Iris pigment epithelial cell (primary cell): Measurements from ENCODE around the gene SMCHD1.
A peak's percentile ranks its signal among the peaks of the same experiment; 100 is the strongest.

Experiments used
- DNase-seq: peaks from one replicate; pipeline ENCODE4 v3.0.0-alpha.2; 2011; ENCODE audit warnings: low read depth

SMCHD1 gene

GRCh38 chr18:2655178-2655953 lies at the start of gene SMCHD1:
Gene SMCHD1 (plus strand): TSS chr18:2655726. CDS start chr18:2656076, 350 bp downstream.
- DNase-seq = peak; percentile 81

DNA sequence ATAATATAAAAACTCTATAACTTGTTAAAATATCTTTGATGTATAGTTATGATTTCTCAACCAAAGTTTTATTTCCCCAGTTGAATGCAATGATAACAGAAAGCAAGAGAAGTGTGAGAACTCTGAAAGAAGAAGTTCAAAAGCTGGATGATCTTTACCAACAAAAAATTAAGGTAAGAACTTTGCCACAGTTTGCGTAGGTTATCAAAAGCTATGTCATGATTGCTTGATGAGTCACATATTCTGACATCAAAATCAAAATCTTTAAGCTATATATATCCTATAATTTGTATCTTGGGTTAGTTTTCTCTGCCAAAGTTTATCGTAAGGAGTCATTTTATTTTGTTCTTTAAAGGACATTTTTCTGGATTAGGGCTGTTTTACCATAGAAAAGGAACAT lies 49.2 kb upstream of the SMCHD1 start:
- DNase-seq = peak; percentile 41

GRCh38 chr18:2609604-2610003 lies 45.9 kb upstream of the SMCHD1 start:
- no peak for DNase-seq

DNA sequence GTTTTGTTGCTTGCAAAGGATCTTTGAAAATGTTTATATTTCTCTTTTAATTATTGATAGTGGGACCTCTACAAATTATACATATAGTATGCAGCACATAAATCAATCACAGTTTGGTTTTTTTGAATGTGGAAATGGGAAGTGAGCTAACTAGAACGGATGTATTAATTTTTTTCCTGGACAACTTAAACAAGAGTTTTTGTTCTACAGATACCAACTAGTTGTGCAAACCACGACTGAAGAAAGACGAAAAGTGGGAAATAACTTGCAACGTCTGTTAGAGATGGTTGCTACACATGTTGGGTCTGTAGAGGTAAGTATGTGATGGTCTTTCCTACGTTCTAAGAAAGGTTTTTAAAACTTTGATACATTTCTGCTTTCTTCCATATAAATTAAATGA lies 45.0 kb upstream of the SMCHD1 start:
- DNase-seq = no peak

DNA sequence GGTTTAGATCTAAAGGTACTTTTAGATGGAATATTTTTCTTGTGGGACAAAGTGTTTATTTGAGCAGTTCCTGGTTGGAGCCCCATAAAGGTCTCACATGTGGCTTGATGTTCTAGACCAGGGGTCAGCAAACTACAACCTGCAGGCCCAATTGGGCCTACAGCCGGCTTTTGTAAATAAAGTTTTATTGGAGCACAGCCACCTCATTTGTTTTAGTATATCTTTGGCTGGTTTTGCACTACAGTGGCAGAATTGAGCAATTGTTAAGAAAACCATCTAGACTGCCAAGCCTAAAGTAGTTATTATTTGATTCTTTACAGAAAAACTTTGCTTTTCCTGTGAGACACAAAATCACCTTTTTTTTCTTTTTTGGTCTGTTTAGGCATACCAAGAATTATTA lies 42.5 kb upstream of the SMCHD1 start:
- peak; percentile 19 for DNase-seq

DNA sequence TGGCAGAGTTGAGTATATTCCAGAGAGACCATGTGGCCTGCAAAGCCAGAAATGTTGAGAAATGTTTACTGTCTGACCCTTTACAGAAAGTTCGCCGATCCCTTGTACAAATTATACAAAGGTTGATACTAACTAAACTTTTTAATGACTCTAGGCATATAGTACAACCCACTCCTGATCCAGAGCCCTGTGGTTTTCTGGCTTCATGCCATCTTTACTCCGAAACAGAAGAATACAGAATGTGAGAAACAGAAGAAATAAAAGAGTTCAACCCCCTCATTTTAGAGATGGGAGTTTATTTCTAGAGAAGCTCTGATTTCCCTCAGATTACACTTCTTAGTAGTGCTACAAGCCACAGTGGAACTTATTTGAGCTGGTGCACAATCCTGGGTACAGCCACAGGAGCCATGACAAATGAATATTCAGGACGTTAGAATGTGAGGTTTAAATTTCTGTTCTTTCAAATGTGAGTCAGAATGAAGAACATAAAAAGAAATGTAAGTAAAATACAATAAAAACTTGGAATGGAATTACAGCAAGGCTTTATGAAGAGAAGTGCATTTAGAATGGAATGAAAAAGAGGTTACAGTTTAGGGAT lies 38.0 kb upstream of the SMCHD1 start:
- DNase-seq = no peak

- DNase-seq = peak; percentile 38
Observed at GRCh38 chr18:2618009-2618408, 37.5 kb upstream of the SMCHD1 start.

DNA sequence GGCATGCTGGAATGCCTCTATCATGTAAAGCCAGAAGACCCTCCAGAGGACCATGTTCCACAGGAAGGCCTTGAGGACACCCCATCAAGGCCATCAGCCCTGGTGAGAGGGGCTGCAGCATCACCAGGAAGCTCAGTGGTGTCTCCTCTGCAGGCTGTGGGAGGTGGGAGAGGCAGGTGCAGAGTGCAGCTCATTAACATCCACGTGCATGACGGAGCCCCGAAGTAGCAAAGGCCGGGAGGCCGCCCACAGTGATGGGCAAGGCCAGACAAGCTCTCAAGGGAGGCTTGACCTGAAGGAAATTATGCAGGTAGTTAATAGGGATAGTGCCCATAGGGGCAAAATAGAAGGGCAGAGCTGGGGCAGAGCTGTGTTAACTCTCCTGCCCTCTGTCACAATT lies 30.3 kb upstream of the SMCHD1 start:
- no peak for DNase-seq

- peak; percentile 35 for DNase-seq
Observed at GRCh38 chr18:2627821-2628276, 27.7 kb upstream of the SMCHD1 start.

GRCh38 chr18:2629003-2629402 lies 26.5 kb upstream of the SMCHD1 start:
- DNase-seq = no peak

- no peak for DNase-seq
Observed at GRCh38 chr18:2635586-2635985, 19.9 kb upstream of the SMCHD1 start.

DNA sequence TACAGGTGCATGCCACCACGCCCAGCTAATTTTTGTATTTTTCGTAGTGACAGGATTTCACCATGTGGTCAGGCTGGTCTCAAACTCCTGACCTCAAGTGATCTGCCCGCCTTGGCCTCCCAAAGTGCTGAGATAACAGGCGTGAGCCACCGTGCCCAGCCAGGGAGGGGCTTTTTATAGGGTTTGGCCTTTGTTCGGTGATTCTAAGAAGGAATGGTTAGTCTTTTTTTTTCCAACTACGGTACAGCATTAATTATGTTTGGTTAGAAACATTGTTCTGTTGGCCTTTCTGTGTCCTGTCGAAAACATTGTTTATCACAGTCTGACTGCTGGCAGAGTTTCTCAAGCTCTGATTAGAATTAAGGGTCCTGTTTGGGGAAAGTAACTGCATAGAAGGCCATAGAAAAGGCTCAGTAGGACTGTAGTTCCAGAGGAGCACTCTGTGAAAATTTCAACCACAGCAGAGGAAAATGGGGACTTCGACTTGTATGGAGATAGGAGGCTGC lies 19.3 kb upstream of the SMCHD1 start:
- DNase-seq = no peak

DNA sequence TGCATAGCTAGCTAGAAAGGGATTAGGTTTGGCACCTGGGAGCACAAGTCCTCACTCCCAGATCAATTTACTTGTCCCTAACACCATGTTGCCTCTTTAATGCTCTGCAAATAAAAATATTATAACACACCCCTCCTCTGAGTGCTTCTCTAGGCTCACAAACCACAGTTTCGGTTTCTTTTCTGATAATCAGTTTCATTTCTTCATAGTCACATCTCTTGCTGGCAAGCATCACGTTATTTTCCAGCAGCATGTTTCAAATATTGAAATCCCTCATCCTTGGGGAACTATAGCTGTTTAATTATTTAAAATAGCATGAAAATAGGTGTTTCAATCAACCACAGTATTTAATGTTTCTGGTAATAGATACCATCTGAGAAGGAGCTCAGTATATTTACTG lies 13.9 kb upstream of the SMCHD1 start:
- DNase-seq = peak; percentile 23

- DNase-seq = no peak
Observed at GRCh38 chr18:2642771-2643170, 12.8 kb upstream of the SMCHD1 start.

DNA sequence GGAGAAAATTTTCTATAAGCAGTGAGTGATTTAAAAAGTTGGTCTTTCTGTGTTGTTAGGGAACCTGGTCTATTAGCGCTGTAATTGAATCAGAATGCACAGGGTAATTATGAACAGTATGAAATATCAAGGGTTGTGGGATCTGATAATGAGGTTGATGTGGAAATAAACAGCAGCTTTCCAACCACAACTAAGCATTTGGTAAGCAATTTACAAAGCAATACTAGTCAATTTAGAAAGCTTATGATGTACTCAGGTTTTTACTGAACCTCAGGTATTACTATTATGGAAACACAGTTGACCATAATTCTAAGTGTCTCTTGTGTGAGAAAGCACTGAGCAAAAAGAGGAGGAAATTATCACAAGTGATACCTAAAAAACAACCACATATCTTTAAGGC lies 11.0 kb upstream of the SMCHD1 start:
- DNase-seq = no peak

DNA sequence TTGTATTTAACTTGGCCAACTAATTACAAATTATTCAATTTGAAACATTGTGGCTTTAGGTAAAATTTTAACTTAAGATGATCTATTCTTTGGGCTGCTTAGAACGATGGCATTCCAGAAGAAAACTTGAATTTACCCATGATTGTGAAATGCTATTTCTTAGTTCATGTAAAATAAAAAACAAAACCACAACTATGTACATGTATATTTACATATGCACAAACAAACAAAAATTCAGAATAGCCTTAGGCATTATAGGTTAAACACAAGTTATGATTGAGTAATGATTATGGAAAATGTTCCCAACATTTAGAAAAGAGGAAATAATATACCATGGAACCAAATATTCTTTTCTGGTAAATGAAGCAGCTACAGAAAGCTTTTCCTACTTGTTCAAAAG lies 3.5 kb upstream of the SMCHD1 start:
- DNase-seq = no peak

DNA sequence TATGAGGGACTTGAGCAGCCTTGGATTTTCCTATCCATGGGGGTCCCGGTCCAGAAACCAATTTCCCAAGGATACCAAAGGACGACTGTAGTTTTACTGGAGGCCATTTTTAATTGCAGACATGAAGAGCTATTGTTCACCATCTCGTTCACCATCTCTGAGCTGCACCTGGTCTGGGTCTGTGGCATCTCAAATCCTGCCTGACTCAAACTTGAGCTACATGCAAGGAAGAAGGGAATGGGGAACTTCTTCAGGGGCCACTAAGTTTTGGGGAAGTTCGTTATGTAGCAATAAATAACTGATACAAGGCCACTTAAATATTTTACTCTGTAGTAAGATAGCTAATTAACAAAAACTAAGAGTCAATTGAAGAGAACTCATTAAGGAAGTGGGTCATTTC lies 2.1 kb upstream of the SMCHD1 start:
- no peak for DNase-seq

GRCh38 chr18:2654169-2654927 lies 1.2 kb upstream of the SMCHD1 start:
- peak; percentile 8 for DNase-seq

DNA sequence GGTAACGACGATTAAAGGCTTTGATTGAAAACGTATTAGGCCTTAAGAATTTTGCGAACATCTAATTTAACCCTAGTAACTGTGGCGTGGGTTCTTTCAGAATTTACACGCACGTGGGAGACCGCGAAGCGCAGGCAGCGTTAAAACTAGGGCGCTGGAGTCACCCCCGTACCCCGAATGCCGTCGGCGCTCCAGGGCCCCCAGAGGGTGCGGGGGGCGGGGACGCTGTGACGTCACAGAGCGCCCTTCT lies 673 bp upstream of the SMCHD1 start:
- DNase-seq = no peak

- no peak for DNase-seq
Observed at GRCh38 chr18:2655954-2656236, 369 bp downstream of the SMCHD1 start.

DNA sequence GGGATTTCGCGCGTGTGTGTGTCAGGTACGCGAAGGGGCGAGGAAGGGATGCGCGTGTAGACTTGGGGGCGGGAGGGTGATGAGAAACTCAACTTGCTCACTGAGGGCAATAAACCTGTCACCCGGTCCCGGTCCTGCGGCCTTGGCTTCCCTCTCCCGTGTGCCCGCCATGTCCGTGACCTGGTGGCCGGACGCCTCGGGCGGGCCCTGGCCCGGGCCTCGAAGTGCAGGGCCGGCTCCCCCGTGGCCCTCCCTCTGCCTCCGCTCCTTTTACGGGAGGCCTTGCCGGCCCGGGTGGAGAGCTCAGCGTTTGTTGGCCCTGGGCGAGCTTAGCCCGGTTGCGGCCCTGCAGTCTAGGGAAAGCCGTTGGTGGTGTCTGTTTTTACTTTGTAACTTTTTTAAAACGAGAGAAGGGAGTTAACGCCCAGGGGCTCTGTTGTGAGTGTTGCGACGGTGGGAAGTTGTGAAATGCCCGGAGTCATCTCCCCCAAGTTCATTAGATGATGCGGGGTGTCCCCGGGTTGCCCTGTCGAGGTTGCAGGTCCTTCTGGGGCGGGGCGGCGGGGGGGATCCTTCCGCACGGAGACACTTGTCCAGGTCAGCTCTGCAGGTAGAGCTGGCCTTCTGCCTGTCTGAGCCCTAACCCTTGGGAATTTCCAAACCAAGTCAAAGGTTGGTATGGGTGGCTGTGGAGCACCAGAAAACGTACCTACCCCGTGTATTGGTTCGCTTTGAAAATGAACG lies 883 bp downstream of the SMCHD1 start:
- DNase-seq = peak; percentile 61

DNA sequence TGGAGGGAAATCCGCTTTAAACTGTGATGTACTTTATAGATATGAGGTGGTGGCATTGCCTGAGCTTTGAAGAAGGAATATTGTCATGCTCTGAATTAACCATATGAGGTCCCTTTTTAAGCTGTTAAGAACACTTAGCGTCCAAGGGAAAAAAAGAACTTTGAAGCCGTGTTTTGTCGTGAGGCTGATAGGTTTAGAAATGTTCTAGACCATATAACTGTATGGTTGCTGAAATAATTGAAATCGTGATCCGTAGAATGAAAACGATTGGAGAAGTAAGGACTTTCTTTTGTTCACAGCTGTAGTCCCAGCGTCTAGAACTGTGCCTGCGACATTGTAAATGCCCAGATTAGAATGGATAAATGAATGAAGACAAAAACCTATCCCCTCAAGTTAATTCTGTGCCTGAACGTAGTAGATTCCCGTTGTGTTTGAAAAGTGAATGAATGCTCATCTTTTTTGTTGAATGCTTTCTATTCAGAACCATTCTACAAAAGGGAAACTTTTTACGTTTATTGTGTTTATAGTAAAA lies 1.5 kb downstream of the SMCHD1 start:
- DNase-seq = peak; percentile 12
